Cardiac muscle cell (in vitro differentiated cells and primary cell): ENCODE data around the gene RRP9. TPM values are rescaled to one million over a fixed set of nuclear protein-coding genes. Genes with fewer than 3 reads are reported as not detected.

ENCODE experiments used
- DNase-seq, 2 donors: peaks; one replicate each; pipeline versions ENCODE4 v3.0.0 to v3.0.0-alpha.2; 2010 to 2017; ENCODE audit warnings: low read depth in 1 of 2, low spot score in 1 of 2
- H3K27ac ChIP-seq: fragments of 200-600 bp; sonication (generic); 2 replicates; pipeline ENCODE4 v1.5.1; 2016
- H3K27me3 ChIP-seq: fragments of 200-600 bp; sonication (generic); 2 replicates; pipeline ENCODE4 v1.6.0; 2016; ENCODE audit warnings: control low read depth
- H3K36me3 ChIP-seq: fragments of 200-600 bp; sonication (generic); 2 replicates; pipeline ENCODE4 v1.5.1; 2016; ENCODE audit warnings: control low read depth
- H3K4me1 ChIP-seq: fragments of 200-600 bp; sonication (generic); 2 replicates; pipeline ENCODE4 v1.8.1; 2017; ENCODE audit warnings: low read depth, mild to moderate bottlenecking, mixed run types
- H3K4me3 ChIP-seq: fragments of 200-600 bp; sonication (generic); 2 replicates; pipeline ENCODE4 v1.5.1; 2016; ENCODE audit warnings: mild to moderate bottlenecking
- H3K9me3 ChIP-seq: fragments of 200-600 bp; sonication (generic); 2 replicates; pipeline ENCODE4 v1.5.1; 2017; ENCODE audit warnings: low read depth, mild to moderate bottlenecking, control low read depth
- polyA plus RNA-seq: library from polyadenylated mRNA; unstranded; fragments of >200 nt; fragmentation: Nextera tagmentation; extraction: Ambion mirVana; gene quantifications from 2 replicates; pipeline ENCODE4 v1.2.1, GENCODE V29; 2016
- total RNA-seq: library from RNA; depleted of rRNA; stranded (reverse); fragments of >200 nt; gene quantifications from 2 replicates; pipeline ENCODE4 v1.2.3, GENCODE V29; 2016
- TF ChIP-seq, protein P1 (sequence below): IDR thresholded peaks from 2 replicates; pipeline ENCODE4 v1.5.1; 2012; ENCODE audit warnings: low read depth, mild to moderate bottlenecking, low read length

Gene RRP9
- total and polyA plus RNA-seq, 2 experiments from 2014 or later, result 22.3 to 38.2 TPM

DNA sequence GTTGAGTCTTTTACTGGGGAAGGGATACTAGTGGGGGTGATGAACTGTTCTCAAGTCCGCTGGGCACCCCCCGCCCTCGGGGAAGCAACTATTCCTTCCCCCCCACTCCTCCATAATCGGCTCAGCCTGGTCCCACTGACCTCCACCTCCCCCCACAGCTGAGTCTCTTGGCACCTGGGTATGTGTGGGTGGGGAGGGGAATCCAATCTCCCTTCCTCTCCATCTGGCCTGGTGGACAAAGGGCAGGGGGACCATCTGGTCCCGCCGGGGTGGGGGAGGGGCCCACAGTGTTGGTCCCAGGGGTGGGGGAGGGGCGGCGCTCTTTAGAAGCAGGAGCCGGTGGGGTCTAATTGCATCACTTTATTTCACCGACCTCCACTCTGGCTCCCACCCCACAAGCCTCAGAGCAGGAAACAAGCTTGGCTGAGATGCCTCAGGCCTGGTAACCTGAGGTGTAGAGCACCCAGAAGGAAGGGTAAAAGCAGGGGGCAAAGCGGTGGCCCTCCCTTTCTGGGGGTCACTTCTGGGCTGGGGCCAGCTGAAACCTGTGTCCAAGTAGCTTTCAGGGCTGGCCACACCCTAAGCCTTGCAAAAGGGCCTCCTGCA lies 26.6 kb upstream of the RRP9 start:
- Histone ChIP-seq H3K27ac (peak overlapping the region; percentile 86), H3K9me3 (no peaks in the 10 kb centered on the region), H3K4me3 (peak overlapping the region; percentile 85), H3K27me3 (no peaks in the 10 kb centered on the region), H3K36me3 (no peaks in the 10 kb centered on the region), H3K4me1 (peaks cover 17% of the 10 kb centered on the region)
- TF ChIP-seq, protein P1, sequence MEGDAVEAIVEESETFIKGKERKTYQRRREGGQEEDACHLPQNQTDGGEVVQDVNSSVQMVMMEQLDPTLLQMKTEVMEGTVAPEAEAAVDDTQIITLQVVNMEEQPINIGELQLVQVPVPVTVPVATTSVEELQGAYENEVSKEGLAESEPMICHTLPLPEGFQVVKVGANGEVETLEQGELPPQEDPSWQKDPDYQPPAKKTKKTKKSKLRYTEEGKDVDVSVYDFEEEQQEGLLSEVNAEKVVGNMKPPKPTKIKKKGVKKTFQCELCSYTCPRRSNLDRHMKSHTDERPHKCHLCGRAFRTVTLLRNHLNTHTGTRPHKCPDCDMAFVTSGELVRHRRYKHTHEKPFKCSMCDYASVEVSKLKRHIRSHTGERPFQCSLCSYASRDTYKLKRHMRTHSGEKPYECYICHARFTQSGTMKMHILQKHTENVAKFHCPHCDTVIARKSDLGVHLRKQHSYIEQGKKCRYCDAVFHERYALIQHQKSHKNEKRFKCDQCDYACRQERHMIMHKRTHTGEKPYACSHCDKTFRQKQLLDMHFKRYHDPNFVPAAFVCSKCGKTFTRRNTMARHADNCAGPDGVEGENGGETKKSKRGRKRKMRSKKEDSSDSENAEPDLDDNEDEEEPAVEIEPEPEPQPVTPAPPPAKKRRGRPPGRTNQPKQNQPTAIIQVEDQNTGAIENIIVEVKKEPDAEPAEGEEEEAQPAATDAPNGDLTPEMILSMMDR, result no peak
- peak; percentile 57 to 63 for DNase-seq

DNA sequence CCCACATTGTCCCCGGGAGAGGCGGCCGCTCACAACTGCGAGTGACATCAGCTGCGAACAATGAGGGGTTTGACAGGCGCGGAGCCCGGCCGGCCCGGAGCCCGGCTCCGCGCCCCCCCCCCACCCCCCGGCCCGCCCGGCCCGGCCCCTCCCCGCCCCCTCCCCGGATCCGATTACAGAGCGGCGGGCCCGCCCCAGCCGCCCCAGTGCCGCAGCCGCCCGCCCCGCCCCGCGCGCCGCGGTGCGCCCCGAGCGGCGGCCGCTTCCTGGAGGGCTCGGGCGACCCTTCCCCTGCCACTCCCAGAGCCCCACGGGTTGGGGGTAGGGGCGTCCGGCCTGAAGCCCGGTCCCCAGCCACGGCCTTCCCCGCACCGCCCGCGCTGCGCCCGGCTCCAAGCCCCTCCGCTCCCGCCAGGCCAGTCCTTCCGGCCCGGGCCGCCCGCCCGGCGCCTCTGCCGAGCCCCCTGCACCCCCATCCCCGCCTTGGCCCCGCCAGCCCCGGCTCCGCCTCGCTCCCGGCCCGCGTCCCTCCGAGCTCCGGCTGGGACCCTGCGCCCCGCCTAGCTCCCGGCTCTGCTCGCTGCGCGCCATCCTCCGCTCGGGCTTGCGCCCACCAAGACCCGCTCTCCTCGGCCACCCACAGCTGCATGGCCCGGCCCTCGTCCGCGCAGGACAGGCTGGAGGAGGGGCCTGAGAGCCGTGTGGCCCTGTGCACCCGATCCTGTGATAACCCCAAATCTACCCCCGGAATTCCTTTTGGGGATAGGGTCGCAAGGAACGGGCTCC lies 25.9 kb upstream of the RRP9 start, which contains the start of gene PCBP4:
TSS of gene PCBP4 (minus strand) at position 71 of the 786 bp plus-strand sequence. CDS start 6,214 bp downstream, outside the sequence.
- Histone ChIP-seq H3K4me3 (peak within 1 kb of the TSS; percentile 85), H3K9me3 (no peaks in the 10 kb centered on the region), H3K36me3 (no peaks in the 10 kb centered on the region), H3K4me1 (peaks cover 19% of the 10 kb centered on the region), H3K27ac (peak within 1 kb of the TSS; percentile 89), H3K27me3 (no peaks in the 10 kb centered on the region)
- TF ChIP-seq, protein P1, result no peak
- peak; percentile 51 to 89 for DNase-seq

DNA sequence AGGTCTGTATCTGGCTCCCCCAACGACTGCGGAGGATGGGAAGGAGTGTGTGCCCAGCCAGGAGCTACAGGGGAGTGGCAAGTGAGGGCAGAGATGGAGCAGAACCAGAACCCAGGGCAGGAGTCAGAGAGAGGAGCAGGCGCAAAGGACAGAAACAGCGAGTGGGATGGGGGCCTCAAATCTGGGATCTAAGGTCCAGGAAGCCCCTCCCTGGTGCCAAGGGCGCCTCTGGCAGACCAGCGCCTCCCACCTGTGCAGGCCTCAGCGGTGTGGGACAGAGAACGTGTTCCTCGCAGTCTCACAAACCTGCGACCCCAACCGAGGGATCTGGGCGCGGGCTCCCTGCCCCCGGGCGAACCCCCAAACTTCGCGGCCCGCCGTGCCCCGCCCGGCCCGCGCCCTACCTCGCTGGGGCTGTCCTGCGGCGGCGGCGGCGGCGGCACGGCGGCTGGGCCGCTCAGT lies 25.2 kb upstream of the RRP9 start:
- H3K4me3 ChIP-seq, result peak overlapping the region; percentile 85
- DNase-seq, result no peak
- no peaks in the 10 kb centered on the region for H3K36me3 ChIP-seq
- H3K4me1 ChIP-seq, result peaks cover 19% of the 10 kb centered on the region
- H3K27ac ChIP-seq, result peak overlapping the region; percentile 89
- H3K9me3 ChIP-seq, result no peaks in the 10 kb centered on the region
- no peaks in the 10 kb centered on the region for H3K27me3 ChIP-seq
- TF ChIP-seq, protein P1, result no peak

DNA sequence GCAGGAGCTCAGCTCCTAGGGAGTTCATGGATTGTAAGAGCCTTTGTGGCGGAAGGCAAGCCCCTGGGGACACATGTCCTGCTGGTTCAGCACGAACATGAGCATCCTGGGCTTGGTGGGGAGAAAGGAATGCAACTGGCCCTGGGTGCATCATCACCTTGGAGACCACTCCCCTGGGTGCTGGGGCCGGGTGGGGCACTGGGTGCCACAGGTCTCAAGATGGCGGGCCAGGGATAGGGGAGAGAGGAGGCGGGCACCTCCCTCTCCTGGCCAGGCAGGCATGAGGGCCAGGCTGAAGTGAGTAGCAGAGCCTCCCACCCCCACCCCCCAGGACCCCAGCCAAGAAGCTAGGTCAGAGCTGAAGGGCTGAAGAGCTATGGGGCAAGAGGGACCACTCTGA lies 24.8 kb upstream of the RRP9 start:
- no peak for DNase-seq
- Histone ChIP-seq H3K36me3 (no peaks in the 10 kb centered on the region), H3K9me3 (no peaks in the 10 kb centered on the region), H3K27me3 (no peaks in the 10 kb centered on the region), H3K4me3 (peak overlapping the region; percentile 85), H3K27ac (no peak overlapping the region), H3K4me1 (peaks cover 19% of the 10 kb centered on the region)
- TF ChIP-seq, protein P1, result no peak

DNA sequence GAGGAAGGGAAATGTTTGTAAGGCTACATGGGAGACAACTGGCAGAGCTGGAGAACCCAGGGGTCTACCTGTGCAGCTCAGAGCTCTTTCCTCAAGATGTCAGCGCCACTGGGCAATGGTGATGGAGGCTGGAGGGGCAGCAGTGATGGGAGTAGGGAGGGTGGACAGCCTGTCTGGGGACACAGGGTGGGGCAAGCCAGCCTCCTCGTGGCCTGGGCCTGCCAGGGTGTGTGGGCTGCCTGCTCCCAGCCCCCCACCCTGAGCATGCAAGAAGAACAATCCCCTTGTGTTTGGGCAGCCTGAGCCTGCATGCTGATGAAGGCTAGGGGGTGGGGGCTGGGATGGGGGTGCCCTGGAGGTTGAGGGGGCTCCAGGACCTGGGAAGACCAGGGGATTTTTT lies 24.3 kb upstream of the RRP9 start:
- H3K9me3 ChIP-seq, result no peaks in the 10 kb centered on the region
- no peak for DNase-seq
- TF ChIP-seq, protein P1, result no peak
- H3K4me3 ChIP-seq, result no peak overlapping the region
- no peak overlapping the region for H3K27ac ChIP-seq
- H3K36me3 ChIP-seq, result no peaks in the 10 kb centered on the region
- peaks cover 19% of the 10 kb centered on the region for H3K4me1 ChIP-seq
- no peaks in the 10 kb centered on the region for H3K27me3 ChIP-seq
